Stomach (tissue), 9 donors: Measurements from ENCODE around the gene MRI1. TPM values are rescaled to one million over a fixed set of nuclear protein-coding genes. Genes with fewer than 3 reads are reported as not detected.

Experiments
- DNase-seq, 2 donors: peaks; one replicate each; pipeline versions ENCODE4 v3.0.0 to v3.0.0-alpha.2; 2013 to 2019
- H3K27ac ChIP-seq, 5 donors: fragments of 200-600 bp in 4 of 5; sonication (generic) in 4 of 5; one replicate each; pipeline ENCODE4 v1.5.1; 2013 to 2019; ENCODE audit warnings: mild to moderate bottlenecking in 1 of 5, moderate library complexity in 1 of 5
- H3K27me3 ChIP-seq, 3 donors: fragments of 200-600 bp; sonication (generic); one replicate each; pipeline ENCODE4 v1.5.1; 2017 to 2019; ENCODE audit warnings: mixed run types in 1 of 3
- H3K36me3 ChIP-seq, 4 donors: fragments of 200-600 bp; sonication (generic); 1 replicate in 3 of 4; 2 replicates in 1 of 4; pipeline ENCODE4 v1.5.1; 2016 to 2019
- H3K4me1 ChIP-seq, 4 donors: fragments of 200-600 bp; sonication (generic); one replicate each; pipeline ENCODE4 v1.5.1; 2016 to 2019
- H3K4me3 ChIP-seq, 4 donors: fragments of 200-600 bp; sonication (generic) in 3 of 4; one replicate each; pipeline ENCODE4 v1.5.1; 2016 to 2019; ENCODE audit warnings: mild to moderate bottlenecking in 1 of 4
- H3K9me3 ChIP-seq, 4 donors: fragments of 200-600 bp; sonication (generic); one replicate each; pipeline ENCODE4 v1.5.1; 2016 to 2019
- EP300 ChIP-seq: sonication (generic); formaldehyde crosslinking; IDR thresholded peaks from one replicate; pipeline ENCODE4 v1.6.1; 2017; ENCODE audit warnings: antibody characterized with exemption
- POLR2A ChIP-seq, 4 donors: fragments of 450-650 bp; IDR thresholded peaks; one replicate each; pipeline ENCODE4 v1.6.1; 2016; ENCODE audit warnings: antibody characterized with exemption in 4 of 4, control low read depth in 2 of 4, mild to moderate bottlenecking in 1 of 4, moderate library complexity in 1 of 4
- POLR2AphosphoS5 ChIP-seq, 3 donors: sonication (generic); formaldehyde crosslinking; IDR thresholded peaks; one replicate each; pipeline ENCODE4 v1.6.1; 2016; ENCODE audit warnings: antibody characterized with exemption in 3 of 3
- WGBS, 5 donors: extraction: QIAGEN DNeasy Blood & Tissue Kit in 3 of 5; methylation state at CpG; one replicate each; pipeline versions ENCODE4 v1.1.5 to v1.1.7; 2013 to 2018; 5-methylcytosine and 5-hydroxymethylcytosine counted together
- intact Hi-C: fragments of 100-400 bp; cut with DNase I; formaldehyde crosslinking; loops from one replicate; pipeline ENCODE4 v1.15.1; 2023; ENCODE audit warnings: low total_unique reads
- polyA plus RNA-seq, 3 donors: library from polyadenylated mRNA; stranded (reverse); fragments of 200-250 nt; gene quantifications; one replicate each; pipeline ENCODE4 v1.2.3, GENCODE V29; 2013
- total RNA-seq, 5 donors: library from RNA; depleted of rRNA; stranded (reverse); fragments of >200 nt; gene quantifications; one replicate each; pipeline versions ENCODE4 v1.1.0 to v1.2.3, GENCODE V29; 2014 to 2016
- TF ChIP-seq, protein P1 (sequence below), 7 experiments: fragments of 450-650 bp in 4 of 7; fragments of 200-600 bp in 3 of 7; sonication (generic) in 3 of 7; IDR thresholded peaks; one replicate each; pipeline ENCODE4 v1.5.1; 2016 to 2019; ENCODE audit warnings: antibody characterized with exemption in 7 of 7, control low read depth in 2 of 7, mild to moderate bottlenecking in 1 of 7
- donor health status: healthy with polysubstance abuse.
- donor health status: Bipolar disorder and iron deficiency.
- donor health status: healthy.

MRI1 gene
- total and polyA plus RNA-seq, 8 donors, result 7.3 to 249 (median 36.4) TPM

DNA sequence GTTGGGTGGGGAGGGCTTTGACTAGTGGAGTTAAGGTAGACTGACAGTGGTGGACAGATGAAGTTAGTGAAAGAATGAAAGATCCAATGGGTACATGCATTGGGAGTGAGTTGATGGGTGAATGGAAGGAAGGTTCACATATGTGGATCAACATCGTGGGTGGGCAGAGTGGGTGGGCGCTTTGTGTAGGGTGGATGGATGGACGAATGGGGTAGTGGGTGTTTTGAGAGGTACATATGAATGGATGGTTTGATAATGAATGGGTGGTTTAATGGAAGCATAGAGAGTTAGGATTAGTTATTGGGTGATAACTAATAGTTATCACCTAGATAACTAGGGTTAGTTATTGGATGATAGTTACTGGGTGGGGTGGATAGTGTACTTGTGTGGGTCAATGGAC is 42.4 kb downstream of the MRI1 start:
- 94 to 100% (median 97%) methylated on average over 3 of the region's 3 CpGs for WGBS, 5 donors
- Histone ChIP-seq H3K36me3 (peaks cover 3 to 62% (median 41%) of the 10 kb centered on the region in 4 donors), H3K4me3 (no peak overlapping the region), H3K9me3 (no peaks in the 10 kb centered on the region), H3K27me3 (no peaks in the 10 kb centered on the region), H3K27ac (no peak overlapping the region), H3K4me1 (peaks cover 0 to 11% (median 9%) of the 10 kb centered on the region in 4 donors)
- intact Hi-C loops, result no loop called here
- no peak for TF ChIP-seq EP300
- TF ChIP-seq POLR2A (IDR thresholded peaks at IDR 0.05), result no peak
- TF ChIP-seq POLR2AphosphoS5 (IDR thresholded peaks at IDR 0.05), result no peak
- TF ChIP-seq, protein P1, sequence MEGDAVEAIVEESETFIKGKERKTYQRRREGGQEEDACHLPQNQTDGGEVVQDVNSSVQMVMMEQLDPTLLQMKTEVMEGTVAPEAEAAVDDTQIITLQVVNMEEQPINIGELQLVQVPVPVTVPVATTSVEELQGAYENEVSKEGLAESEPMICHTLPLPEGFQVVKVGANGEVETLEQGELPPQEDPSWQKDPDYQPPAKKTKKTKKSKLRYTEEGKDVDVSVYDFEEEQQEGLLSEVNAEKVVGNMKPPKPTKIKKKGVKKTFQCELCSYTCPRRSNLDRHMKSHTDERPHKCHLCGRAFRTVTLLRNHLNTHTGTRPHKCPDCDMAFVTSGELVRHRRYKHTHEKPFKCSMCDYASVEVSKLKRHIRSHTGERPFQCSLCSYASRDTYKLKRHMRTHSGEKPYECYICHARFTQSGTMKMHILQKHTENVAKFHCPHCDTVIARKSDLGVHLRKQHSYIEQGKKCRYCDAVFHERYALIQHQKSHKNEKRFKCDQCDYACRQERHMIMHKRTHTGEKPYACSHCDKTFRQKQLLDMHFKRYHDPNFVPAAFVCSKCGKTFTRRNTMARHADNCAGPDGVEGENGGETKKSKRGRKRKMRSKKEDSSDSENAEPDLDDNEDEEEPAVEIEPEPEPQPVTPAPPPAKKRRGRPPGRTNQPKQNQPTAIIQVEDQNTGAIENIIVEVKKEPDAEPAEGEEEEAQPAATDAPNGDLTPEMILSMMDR (IDR thresholded peaks at IDR 0.05), result no peak
- DNase-seq, result no peak

DNA sequence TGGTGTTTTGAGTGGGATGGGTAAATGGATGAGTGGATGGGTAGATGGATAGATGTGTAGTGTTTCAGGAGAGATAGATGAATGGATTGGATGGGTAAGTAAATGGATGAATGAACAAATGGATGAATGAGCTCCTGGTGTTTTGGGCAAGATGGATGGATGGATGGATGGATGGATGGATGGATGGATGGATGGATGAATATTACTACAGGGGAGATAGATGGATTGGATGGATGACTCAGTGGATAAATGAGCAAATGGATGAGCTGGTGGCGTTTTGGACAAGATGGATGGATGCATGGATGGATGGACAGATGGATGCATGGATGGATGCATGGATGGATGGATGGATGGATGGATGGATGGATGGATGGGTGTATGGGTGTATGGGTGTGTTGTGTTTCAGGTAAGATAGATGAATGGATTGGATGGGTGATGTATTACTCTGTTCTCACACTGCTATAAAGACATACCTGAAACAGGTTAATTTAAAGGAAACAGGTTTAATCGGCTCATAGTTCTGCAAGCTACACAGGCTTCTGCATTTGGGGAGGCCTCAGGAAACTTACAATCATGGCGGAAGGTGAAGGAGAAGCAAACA is 43.2 kb downstream of the MRI1 start:
- intact Hi-C loops, result no loop called here
- H3K27me3 ChIP-seq, result no peaks in the 10 kb centered on the region
- no peak for DNase-seq
- no peak overlapping the region for H3K4me3 ChIP-seq
- no peak for TF ChIP-seq EP300
- WGBS, 5 donors, result 96 to 99% (median 98%) methylated on average over 3 of the region's 3 CpGs
- H3K9me3 ChIP-seq, result no peaks in the 10 kb centered on the region
- H3K27ac ChIP-seq, result no peak overlapping the region
- H3K36me3 ChIP-seq, result peaks cover 4 to 63% (median 44%) of the 10 kb centered on the region in 4 donors
- H3K4me1 ChIP-seq, result peaks cover 0 to 10% (median 9%) of the 10 kb centered on the region in 4 donors

DNA sequence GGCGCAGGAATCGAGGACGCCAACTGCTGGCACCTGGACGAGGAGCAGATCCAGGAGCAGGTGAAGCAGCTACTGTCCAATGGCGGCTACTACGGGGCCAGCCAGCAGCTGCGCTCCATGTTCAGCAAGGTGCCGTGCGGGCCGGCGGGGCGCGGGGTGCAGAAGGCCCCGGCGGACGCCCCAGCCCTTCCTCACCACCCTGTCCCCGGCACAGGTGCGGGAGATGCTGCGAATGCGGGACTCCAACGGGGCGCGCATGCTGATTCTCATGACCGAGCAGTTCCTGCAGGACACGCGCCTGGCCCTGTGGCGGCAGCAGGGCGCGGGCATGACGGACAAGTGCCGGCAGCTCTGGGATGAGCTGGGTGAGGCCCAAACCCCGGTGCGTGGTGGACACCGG is 44.5 kb downstream of the MRI1 start:
- WGBS, 5 donors, result 94 to 97% (median 97%) methylated on average over 25 to 34 of the region's 34 CpGs
- TF ChIP-seq, protein P1 (IDR thresholded peaks at IDR 0.05), result no peak
- TF ChIP-seq POLR2AphosphoS5 (IDR thresholded peaks at IDR 0.05) (no peak), EP300 (no peak), POLR2A (IDR thresholded peaks at IDR 0.05) (no peak)
- H3K9me3 ChIP-seq, result no peaks in the 10 kb centered on the region
- no peaks in the 10 kb centered on the region for H3K27me3 ChIP-seq
- peaks cover 12 to 76% (median 54%) of the 10 kb centered on the region in 4 donors for H3K36me3 ChIP-seq
- H3K4me1 ChIP-seq, result no peaks in the 10 kb centered on the region
- no peak overlapping the region for H3K4me3 ChIP-seq
- intact Hi-C loops, result no loop called here
- H3K27ac ChIP-seq, result no peak overlapping the region
- DNase-seq, result no peak

DNA sequence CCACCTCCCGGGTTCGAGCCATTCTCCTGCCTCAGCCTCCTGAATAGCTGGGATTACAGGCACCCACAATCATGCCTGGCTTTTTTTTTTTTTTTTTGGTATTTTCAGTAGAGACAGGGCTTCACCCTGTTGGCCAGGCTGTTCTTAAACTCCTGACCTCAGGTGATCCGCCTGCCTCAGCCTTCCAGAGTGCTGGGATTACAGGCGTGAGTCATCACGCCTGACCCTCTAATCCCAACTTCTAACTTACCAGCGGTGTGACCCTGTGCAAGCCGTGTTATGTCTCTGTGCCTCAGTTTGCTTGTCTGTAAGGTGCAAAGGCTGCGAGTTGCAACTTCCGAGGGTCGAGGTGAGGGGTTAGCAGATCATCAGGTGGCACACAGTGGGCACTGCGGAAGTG is 48.2 kb downstream of the MRI1 start:
- TF ChIP-seq POLR2A (IDR thresholded peaks at IDR 0.05) (no peak), EP300 (no peak), POLR2AphosphoS5 (IDR thresholded peaks at IDR 0.05) (no peak)
- TF ChIP-seq, protein P1 (IDR thresholded peaks at IDR 0.05), result no peak
- peaks cover 12 to 82% (median 62%) of the 10 kb centered on the region in 4 donors for H3K36me3 ChIP-seq
- H3K27ac ChIP-seq, result no peak overlapping the region
- no peaks in the 10 kb centered on the region for H3K9me3 ChIP-seq
- no peak for DNase-seq
- WGBS, 5 donors, result 91 to 95% (median 93%) methylated on average over 11 of the region's 11 CpGs
- H3K4me1 ChIP-seq, result peaks cover 4 to 8% (median 7%) of the 10 kb centered on the region in 4 donors
- intact Hi-C loops, result no loop called here
- no peaks in the 10 kb centered on the region for H3K27me3 ChIP-seq
- no peak overlapping the region for H3K4me3 ChIP-seq

DNA sequence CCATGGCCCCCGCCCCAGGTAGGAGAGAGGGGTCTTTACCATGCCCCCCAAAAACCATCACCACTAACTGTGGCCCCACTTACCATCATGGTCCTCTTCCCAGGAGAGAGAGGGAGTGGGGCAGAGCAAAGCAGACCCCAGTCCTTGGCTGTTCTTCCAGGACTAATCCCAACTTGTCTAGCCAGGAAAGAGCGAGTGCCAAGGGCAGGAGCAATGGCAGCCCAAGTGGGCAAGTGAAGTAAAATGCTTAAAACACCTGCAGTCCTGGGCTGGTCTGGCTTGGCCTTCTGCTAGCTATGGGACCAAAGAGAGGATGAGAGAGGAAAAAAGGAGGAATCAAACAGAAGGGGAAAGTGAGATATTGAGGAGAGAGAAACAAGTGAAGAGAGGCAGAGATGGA is 48.8 kb downstream of the MRI1 start:
- Histone ChIP-seq H3K4me3 (no peak overlapping the region), H3K9me3 (no peaks in the 10 kb centered on the region), H3K27me3 (no peaks in the 10 kb centered on the region), H3K4me1 (peaks cover 7 to 14% (median 12%) of the 10 kb centered on the region in 4 donors), H3K36me3 (peaks cover 12 to 79% (median 56%) of the 10 kb centered on the region in 4 donors), H3K27ac (no peak overlapping the region)
- DNase-seq, result no peak
- intact Hi-C loops, result no loop called here
- TF ChIP-seq, protein P1 (IDR thresholded peaks at IDR 0.05), result no peak
- TF ChIP-seq POLR2A (IDR thresholded peaks at IDR 0.05) (no peak), EP300 (no peak), POLR2AphosphoS5 (IDR thresholded peaks at IDR 0.05) (no peak)
- WGBS, 5 donors, result 90 to 100% (median 98%) methylated on average over 2 of the region's 2 CpGs
